Hindlimb muscle (tissue), 1 donor: Measurements from ENCODE around the gene GTF3C5. TPM values are rescaled to one million over a fixed set of nuclear protein-coding genes. Genes with fewer than 3 reads are reported as not detected.
"Not testable (repeated sequence)": the region's sequence is repeated elsewhere in the genome, so short reads cannot be mapped to it uniquely, and the experiment has no call there.

Experiments
- DNase-seq: peaks from one replicate; pipeline ENCODE4 v3.0.0-alpha.2; 2013
- polyA plus RNA-seq: library from polyadenylated mRNA; unstranded; fragments of 120-200 nt; gene quantifications from one replicate; pipeline ENCODE4 v1.2.1, GENCODE V29; 2013; ENCODE audit not compliant: insufficient read length

The GTF3C5 gene
- polyA plus RNA-seq, 1 donor: 58.8 TPM

- DNase-seq: no peak
Measured at GRCh38 chr9:133055788-133056420, 25.1 kb downstream of the GTF3C5 start.

DNA sequence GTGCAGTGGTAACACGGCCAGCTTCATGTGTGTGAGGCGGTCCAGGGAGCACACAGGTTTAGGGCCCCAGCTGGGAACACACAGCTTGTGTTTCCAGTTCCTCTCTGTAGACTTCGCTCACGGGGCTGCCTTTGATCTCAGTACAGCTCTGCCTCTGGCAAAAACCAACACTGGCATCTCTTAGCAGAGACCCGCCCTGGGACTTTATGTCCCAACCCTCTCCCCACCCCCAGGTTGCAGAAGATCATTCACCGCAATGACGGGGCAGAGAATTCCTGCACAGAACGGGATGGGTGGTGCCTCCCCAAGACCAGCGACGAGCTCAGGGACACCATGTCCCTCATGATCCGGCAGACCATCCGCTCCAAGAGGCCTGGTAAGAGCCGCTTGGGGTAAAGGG lies 25.7 kb downstream of the GTF3C5 start:
- no peak for DNase-seq

- no peak for DNase-seq
Measured at GRCh38 chr9:133057006-133057405, 26.2 kb downstream of the GTF3C5 start.

- DNase-seq: no peak
Measured at GRCh38 chr9:133057553-133057952, 26.8 kb downstream of the GTF3C5 start.

- no peak for DNase-seq
Measured at GRCh38 chr9:133058071-133058470, 27.3 kb downstream of the GTF3C5 start.

GRCh38 chr9:133058550-133059320 lies 27.9 kb downstream of the GTF3C5 start:
- DNase-seq: no peak

GRCh38 chr9:133059623-133060022 lies 28.8 kb downstream of the GTF3C5 start:
- DNase-seq: no peak

GRCh38 chr9:133060417-133060841 lies 29.6 kb downstream of the GTF3C5 start:
- DNase-seq: no peak

- not testable (repeated sequence) for DNase-seq
Measured at GRCh38 chr9:133061019-133061763, 30.4 kb downstream of the GTF3C5 start.

GRCh38 chr9:133061764-133062145 lies 31.0 kb downstream of the GTF3C5 start, which contains the start of gene CEL:
CEL (plus strand) TSS chr9:133061981; CDS start chr9:133062003, 22 bp downstream.
- DNase-seq: not testable (repeated sequence)

DNA sequence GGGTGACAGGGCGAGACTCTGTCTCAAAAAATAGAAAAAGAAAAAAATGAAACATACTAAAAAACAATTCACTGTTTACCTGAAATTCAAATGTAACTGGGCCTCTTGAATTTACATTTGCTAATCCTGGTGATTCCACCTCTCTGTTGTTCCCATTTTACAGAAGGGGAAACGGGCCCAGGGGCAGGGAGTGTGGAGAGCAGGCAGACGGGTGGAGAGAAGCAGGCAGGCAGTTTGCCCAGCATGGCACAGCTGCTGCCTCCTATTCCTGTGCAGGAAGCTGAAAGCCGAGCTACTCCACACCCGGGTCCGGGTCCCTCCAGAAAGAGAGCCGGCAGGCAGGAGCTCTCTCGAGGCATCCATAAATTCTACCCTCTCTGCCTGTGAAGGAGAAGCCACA lies 31.8 kb downstream of the GTF3C5 start:
- DNase-seq: not testable (repeated sequence)

- DNase-seq: no peak
Measured at GRCh38 chr9:133063159-133063499, 32.3 kb downstream of the GTF3C5 start.

GRCh38 chr9:133063500-133064231 lies 32.9 kb downstream of the GTF3C5 start:
- DNase-seq: no peak

DNA sequence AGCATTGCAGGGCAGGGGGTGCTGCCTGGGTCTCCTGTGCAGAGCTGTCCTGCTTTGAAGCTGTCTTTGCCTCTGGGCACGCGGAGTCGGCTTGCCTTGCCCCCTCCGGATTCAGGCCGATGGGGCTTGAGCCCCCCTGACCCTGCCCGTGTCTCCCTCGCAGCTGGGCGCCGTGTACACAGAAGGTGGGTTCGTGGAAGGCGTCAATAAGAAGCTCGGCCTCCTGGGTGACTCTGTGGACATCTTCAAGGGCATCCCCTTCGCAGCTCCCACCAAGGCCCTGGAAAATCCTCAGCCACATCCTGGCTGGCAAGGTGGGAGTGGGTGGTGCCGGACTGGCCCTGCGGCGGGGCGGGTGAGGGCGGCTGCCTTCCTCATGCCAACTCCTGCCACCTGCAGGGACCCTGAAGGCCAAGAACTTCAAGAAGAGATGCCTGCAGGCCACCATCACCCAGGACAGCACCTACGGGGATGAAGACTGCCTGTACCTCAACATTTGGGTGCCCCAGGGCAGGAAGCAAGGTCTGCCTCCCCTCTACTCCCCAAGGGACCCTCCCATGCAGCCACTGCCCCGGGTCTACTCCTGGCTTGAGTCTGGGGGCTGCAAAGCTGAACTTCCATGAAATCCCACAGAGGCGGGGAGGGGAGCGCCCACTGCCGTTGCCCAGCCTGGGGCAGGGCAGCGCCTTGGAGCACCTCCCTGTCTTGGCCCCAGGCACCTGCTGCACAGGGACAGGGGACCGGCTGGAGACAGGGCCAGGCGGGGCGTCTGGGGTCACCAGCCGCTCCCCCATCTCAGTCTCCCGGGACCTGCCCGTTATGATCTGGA lies 33.7 kb downstream of the GTF3C5 start:
- DNase-seq: no peak

- no peak for DNase-seq
Measured at GRCh38 chr9:133065070-133065388, 34.2 kb downstream of the GTF3C5 start.

DNA sequence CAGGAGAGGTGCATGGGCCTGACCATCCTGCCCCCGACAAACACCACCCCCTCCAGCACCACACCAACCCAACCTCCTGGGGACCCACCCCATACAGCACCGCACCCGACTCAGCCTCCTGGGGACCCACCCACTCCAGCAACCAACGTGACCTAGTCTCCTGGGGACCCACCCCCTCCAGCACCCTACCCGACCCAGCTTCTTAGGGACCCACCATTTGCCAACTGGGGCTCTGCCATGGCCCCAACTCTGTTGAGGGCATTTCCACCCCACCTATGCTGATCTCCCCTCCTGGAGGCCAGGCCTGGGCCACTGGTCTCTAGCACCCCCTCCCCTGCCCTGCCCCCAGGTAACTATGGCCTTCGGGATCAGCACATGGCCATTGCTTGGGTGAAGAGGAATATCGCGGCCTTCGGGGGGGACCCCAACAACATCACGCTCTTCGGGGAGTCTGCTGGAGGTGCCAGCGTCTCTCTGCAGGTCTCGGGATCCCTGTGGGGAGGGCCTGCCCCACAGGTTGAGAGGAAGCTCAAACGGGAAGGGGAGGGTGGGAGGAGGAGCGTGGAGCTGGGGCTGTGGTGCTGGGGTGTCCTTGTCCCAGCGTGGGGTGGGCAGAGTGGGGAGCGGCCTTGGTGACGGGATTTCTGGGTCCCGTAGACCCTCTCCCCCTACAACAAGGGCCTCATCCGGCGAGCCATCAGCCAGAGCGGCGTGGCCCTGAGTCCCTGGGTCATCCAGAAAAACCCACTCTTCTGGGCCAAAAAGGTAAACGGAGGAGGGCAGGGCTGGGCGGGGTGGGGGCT lies 35.6 kb downstream of the GTF3C5 start:
- DNase-seq: no peak

- DNase-seq: no peak
Measured at GRCh38 chr9:133067006-133067405, 36.2 kb downstream of the GTF3C5 start.

GRCh38 chr9:133067813-133068212 lies 37.0 kb downstream of the GTF3C5 start:
- no peak for DNase-seq

DNA sequence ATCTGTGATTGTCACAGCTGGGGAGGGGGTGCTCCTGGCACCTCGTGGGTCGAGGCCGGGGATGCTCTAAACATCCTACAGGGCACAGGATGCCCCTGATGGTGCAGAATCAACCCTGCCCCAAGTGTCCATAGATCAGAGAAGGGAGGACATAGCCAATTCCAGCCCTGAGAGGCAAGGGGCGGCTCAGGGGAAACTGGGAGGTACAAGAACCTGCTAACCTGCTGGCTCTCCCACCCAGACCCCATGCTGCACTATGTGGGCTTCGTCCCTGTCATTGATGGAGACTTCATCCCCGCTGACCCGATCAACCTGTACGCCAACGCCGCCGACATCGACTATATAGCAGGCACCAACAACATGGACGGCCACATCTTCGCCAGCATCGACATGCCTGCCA lies 37.6 kb downstream of the GTF3C5 start:
- not testable (repeated sequence) for DNase-seq

- DNase-seq: not testable (repeated sequence)
Measured at GRCh38 chr9:133070500-133070961, 39.7 kb downstream of the GTF3C5 start.

DNA sequence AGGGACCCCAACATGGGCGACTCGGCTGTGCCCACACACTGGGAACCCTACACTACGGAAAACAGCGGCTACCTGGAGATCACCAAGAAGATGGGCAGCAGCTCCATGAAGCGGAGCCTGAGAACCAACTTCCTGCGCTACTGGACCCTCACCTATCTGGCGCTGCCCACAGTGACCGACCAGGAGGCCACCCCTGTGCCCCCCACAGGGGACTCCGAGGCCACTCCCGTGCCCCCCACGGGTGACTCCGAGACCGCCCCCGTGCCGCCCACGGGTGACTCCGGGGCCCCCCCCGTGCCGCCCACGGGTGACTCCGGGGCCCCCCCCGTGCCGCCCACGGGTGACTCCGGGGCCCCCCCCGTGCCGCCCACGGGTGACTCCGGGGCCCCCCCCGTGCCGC lies 40.2 kb downstream of the GTF3C5 start:
- not testable (repeated sequence) for DNase-seq
